Hematopoietic multipotent progenitor cell treated with erythropoietin and hydrocortisone succinate and interleukin-3 and kit ligand, for 17 days (in vitro differentiated cells): ENCODE data around the gene TREM2.
"Not testable (repeated sequence)": the region's sequence is repeated elsewhere in the genome, so short reads cannot be mapped to it uniquely, and the experiment has no call there.

ENCODE experiments used
- DNase-seq: peaks from one replicate; pipeline ENCODE4 v3.0.0-alpha.2; 2015; ENCODE audit warnings: low spot score

TREM2 gene

DNA sequence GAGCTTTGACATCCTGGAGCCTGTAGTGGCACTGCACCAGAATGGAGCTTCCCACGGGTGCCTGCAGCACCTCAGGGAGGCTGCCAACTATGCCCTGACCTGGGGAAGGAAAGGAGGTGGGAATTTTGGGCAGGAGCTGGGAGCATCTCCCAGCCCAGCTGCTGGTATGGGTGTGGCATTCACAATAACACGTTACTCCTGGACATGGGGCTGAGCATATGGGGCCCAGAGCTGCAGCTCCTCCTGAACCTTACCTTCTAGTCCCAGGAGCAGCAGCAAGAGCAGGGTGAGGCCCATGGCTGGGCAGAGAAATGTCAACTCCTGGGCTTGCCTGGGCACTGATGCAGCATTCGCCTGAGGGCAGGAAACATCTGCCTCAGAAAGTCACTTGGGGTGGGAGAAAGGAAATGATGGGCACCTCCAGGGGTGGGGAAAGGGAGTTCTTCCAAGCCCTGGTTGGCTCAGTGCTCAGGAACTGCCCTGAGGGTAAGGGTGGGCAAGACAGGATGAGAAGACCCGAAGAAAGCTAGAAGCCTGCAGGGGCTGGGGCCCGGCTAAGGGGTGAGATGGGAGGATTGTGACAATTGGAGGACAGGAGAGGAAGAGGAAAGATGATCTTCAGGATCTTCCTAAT, 8.8 kb downstream of the TREM2 start, which contains the start of gene TREML1:
TSS of gene TREML1 (minus strand) at position 356 of the 634 bp plus-strand sequence. CDS start at position 297, 59 bp downstream.
- no peak for DNase-seq

DNA sequence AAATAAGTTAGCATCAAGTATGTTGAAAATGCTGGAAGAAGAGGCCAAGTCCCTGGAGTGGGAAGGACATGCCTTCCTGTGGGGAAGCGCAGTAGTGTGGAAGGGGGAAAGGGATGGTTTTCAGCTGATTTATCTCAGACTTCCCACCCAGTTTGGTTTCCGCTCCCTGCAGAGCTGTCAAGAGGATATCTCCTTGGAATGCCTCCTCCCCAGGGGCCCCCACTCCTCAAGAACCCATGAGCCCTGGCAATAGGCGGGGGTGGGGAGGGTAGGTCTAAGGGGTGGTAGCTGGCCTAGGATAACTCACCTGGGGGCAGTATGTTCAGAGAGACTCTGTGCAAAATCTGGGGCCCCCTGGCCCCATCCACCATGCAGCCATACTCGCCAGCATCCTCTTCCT, 9.5 kb downstream of the TREM2 start:
- DNase-seq = no peak

DNA sequence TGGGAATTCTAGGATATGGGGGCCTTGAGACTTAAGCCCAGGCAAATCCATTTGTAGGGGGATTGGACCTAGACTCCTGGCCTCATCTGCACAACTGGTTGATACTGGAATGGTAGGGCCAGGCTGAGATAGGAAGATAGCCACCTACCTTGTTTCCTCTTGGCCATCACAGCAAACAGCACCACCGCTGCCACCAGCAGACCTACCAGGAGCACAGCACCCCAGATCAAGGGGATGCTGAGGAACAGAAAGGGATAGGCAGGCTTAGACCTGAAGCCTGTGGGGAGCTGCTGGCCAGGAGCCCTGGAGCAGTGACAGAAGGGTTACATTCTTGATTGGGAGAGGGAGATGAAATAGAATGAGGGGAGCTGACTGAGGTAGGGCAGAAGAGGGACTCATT, 12.2 kb downstream of the TREM2 start:
- no peak for DNase-seq

DNA sequence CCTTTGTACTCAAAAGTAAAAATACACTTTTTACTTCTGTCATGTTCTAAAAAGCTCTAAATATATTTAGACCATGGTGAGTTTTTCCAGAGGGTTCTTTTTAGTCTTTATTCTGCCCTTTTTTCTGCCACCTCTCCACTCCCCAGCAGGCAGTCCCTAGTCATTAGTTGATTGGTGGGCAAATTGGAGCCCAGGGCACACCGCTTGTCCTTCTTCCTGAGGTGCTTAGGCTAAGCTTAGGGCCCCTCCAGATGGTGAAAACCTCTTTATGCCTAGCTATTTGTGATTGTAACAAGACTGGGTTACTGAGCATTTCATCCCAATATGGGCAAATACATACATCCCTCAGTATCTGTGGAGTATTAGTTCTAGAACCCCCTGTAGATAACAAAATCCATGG, 15.0 kb downstream of the TREM2 start:
- no peak for DNase-seq

DNA sequence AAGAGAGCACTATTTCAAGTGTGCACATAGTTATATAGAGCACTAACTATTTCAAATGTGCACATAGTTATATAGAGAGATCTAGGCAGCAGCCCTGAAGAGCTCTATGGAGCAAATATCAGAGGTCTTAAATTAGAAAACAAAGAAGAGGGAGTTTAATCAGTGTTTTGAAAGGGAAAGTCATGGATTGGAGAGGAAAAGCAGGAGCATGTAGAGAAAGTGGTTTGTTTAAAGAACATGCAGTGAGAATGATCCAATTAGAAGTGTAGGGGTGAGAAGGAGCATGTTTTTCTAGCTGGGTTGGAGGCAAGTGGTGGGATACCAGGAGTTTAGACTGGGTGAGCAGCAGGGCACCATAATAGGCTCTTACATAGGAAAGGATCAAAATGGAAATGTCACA, 26.0 kb downstream of the TREM2 start:
- DNase-seq = no peak

DNA sequence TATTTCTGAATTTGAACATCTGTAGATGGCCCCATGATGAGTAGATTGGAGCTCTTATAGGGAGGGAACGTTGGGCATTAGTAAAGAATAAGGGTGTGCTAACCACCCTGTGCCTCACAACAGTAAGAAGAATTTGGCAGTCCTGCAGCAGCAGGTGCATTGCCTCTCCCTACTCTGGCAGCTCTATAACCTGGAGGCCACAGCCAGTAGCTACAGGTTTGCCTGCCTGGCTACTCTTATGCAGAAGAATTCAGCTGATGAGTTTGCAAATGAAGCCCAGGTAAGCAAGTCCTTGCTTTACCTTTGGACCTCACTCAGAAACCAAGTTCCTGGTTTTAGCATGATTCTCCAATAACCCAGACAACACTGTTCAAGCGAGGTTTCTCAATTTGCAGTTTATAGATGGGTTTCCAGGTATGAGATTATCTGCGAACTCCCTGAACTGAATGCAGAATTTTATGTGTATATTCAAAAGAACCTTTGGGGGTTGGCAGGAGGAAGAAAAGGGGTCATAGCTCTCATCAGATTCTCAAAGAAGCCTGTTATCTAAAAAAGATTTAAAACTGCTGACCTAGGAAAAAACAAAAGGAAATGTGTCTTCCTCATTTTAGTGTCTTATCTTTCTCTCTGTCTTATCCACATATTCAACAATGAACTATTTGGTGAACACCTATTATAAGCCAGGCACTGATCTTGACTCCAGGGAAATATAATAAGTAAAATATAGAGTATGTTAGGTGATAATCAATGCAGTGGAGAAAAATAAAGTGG, 27.7 kb downstream of the TREM2 start:
- DNase-seq = no peak

DNA sequence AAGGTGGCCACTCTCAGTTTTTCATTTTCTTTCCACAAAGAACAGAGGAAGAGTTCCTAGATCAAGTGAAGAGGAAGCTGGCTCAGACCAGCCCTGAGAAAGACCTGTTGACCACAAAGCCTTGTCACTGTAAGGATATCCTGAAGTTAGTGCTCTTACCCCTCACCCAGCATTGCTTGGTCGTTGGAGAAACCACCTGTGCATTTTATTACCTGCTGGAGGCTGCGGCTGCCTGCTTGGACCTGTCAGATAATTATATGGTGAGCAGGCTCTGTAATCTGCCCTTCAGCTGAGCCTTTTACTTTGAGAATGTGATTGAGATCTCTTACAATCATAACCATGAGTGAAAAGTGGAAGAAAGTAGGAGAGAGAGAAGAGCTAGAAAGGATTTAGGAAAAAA, 30.7 kb downstream of the TREM2 start:
- no peak for DNase-seq

DNA sequence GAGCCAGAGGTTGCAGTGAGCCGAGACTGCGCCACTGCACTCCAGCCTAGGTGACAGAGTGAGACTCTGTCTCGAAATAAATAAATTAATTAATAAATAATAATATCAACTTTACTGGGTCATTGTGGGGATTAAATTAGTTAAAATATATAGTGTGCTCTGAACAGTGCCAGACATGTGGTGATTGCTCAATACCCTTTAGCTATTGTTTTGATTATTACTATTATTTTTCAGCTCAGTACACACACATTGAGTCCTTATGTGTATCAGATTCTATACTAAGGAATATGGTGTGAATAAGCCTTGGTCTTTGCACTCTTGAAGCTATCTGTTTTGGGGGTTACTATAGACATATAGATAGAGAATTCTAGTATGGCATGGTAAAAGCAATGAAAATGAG, 37.6 kb downstream of the TREM2 start:
- DNase-seq = no peak

DNA sequence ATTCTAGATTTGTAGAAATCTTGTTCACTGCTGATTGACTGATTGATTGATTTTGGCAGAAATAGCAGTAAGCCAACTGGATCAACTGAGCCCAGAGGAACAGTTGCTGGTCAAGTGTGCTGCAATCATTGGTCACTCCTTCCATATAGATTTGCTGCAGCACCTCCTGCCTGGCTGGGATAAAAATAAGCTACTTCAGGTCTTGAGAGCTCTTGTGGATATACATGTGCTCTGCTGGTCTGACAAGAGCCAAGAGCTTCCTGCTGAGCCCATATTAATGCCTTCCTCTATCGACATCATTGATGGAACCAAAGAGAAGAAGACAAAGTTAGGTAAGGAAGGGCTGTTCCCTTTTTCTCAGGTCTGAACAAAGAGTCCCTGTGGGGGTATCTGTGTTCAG, 40.0 kb downstream of the TREM2 start:
- no peak for DNase-seq

DNA sequence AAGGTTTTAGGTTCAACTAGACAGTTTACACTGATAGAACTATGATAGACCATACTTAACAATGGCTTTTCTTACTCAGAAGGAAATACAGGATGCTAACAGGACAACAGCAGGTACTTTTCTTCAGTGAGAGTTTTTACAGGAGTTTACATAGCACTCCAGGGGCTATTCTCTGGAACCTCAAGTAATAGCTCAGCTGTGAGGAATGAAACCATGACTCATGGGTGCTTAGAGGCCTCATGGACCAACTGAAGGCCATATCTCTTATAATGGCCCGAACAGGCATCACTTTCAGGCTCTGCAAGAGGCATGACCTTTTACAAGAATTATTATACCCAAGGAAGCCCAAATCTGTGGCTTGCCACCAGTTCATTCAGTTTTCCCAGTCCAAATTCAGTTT, 40.5 kb downstream of the TREM2 start:
- no peak for DNase-seq

DNA sequence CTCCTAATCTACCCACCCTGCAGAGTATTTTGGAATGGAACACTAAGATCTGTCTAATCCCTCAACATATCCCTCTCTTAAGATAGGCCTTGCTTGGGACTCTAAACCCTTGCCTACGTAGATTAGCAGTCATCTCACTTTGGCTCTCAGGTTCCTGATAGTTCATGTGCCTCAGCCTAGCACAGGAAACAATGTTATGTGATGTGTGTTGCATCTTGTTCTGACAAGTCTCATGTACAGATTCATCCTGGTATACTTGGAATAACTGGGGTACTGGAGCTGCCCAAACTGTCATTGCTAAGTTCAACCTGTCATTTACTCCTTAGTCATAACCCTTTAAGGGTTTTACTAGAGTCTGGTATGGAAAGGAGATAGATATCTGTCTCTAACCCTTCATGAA, 42.9 kb downstream of the TREM2 start:
- DNase-seq = no peak

DNA sequence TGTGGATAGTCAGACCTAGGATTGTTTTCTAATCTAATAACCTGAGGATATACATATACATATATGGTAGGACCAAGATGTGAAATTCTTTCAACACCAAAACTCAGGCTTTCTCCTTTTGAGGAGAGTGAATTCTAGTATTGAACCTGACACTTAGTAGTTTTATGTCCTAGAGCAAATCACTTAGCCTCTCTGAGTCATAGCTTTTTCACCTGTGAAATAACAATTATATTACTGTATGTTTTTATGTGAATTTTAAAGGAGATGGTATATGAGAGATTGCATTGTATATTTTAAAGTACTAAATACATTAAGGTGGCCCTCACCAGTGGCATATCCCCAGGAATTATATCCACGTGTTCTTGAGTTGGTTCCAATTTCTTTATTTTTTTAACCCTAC, 43.4 kb downstream of the TREM2 start:
- no peak for DNase-seq

DNA sequence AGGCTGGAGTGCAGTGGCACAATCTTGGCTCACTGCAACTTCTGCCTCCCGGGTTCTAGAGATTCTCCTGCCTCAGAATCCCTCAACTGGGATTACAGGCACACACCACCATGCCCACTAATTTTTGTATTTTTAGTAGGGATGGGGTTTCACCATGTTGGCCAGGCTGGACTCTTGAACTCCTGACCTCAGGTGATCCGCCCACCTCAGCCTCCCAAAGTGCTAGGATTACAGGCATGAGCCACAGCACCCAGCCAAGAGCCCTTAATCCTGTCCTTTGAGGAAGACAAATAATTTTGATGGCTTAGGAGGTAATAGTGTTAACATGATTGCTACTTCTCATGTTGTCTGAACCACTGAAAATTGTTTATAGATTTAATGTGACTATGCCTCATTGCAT, 47.9 kb downstream of the TREM2 start:
- not testable (repeated sequence) for DNase-seq

DNA sequence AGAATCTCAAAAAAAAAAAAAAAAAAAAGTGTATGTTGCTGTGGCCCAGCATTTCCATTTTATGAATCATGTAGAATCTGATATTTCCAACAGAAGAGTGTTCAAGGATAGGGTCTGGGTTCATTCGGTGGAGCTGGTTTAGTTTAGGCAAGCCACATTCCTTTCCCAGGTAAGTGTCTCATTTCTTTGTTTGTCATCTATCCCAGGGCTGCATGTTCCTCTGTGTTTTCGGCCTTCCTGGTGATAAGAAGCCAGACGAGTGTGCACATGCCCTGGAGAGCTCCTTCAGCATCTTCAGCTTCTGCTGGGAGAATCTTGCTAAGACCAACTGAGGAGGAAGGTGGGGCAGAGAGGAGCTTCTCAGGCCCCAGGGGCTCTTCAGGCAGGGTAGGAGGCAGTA, 51.9 kb downstream of the TREM2 start:
- no peak for DNase-seq
